ENCODE measurements around the gene TIAM2. TPM values are rescaled to one million over a fixed set of nuclear protein-coding genes. Genes with fewer than 3 reads are reported as not detected.

TIAM2 gene
- total and polyA plus RNA-seq, 12 donors: 4.3 to 22.5 (median 11.8) TPM

DNA sequence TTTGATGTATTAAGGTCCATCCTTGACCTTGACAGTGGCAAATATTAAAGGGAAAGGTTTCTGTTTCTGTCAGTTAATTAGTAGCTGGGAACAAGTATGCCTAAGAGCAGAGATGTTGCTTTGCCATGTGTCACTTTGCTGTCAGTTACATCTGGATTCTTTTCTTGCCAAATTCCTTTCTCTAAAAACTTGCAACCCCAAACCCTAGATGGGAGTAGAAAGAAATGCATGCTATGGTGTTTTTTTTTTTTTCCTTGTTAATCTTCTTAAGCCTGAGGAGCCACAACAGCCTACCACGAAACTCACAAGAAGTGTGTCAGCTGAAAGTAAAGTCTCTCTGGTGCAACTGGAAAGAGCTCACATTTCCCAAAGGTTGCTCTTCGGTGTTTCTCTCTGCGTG is 250.7 kb downstream of the TIAM2 start:
- Histone ChIP-seq H3K4me1 (peaks cover 0 to 12% (median 5%) of the 10 kb centered on the region in 9 donors), H3K9me3 (no peaks in the 10 kb centered on the region), H3K27me3 (no peaks in the 10 kb centered on the region), H3K36me3 (peaks cover 0 to 23% (median 0%) of the 10 kb centered on the region in 9 donors), H3K27ac (no peak overlapping the region), H3K4me3 (no peak overlapping the region)
- intact Hi-C loops (cut with DNase I): loop anchor here in 6 of 10 donors (5.0 to 10.0 kb wide), 5 partner anchors 44 to 371 kb away; no protein-coding TSS in a partner anchor
- DNase-seq: no peak
- WGBS, 2 donors: 84 to 96% methylated on average over 3 of the region's 3 CpGs
- no peak for ATAC-seq
- TF ChIP-seq, protein P1, sequence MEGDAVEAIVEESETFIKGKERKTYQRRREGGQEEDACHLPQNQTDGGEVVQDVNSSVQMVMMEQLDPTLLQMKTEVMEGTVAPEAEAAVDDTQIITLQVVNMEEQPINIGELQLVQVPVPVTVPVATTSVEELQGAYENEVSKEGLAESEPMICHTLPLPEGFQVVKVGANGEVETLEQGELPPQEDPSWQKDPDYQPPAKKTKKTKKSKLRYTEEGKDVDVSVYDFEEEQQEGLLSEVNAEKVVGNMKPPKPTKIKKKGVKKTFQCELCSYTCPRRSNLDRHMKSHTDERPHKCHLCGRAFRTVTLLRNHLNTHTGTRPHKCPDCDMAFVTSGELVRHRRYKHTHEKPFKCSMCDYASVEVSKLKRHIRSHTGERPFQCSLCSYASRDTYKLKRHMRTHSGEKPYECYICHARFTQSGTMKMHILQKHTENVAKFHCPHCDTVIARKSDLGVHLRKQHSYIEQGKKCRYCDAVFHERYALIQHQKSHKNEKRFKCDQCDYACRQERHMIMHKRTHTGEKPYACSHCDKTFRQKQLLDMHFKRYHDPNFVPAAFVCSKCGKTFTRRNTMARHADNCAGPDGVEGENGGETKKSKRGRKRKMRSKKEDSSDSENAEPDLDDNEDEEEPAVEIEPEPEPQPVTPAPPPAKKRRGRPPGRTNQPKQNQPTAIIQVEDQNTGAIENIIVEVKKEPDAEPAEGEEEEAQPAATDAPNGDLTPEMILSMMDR (IDR thresholded peaks at IDR 0.05): no peak

DNA sequence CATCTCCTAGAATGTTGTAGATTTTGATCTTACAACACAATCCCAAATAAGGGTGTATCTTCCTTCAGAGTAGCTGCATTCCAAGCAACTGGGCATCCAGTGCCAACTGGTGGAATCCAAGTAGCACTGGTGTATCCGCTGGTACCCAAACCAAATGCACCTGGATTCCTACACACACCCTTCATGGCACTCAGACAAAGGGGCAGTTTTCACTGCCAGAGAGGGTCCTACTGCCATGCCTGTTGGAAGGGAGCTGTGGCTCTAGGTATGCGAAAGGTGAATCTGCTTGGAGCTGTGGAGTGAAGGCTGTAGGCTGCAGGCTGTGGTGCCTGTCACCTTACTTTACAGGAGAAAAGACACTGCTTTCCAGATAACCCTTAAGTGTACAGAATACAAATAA is 251.7 kb downstream of the TIAM2 start:
- TF ChIP-seq, protein P1 (IDR thresholded peaks at IDR 0.05): no peak
- Histone ChIP-seq H3K27me3 (no peaks in the 10 kb centered on the region), H3K9me3 (no peaks in the 10 kb centered on the region), H3K4me1 (peaks cover 0 to 22% (median 5%) of the 10 kb centered on the region in 9 donors), H3K4me3 (no peak overlapping the region), H3K36me3 (peaks cover 0 to 31% (median 2%) of the 10 kb centered on the region in 9 donors), H3K27ac (no peak overlapping the region)
- DNase-seq (no peak), ATAC-seq (no peak)
- WGBS, 2 donors: 95 to 100% methylated on average over 2 of the region's 2 CpGs
- intact Hi-C loops (cut with DNase I): loop anchor here in 6 of 10 donors (5.0 to 10.0 kb wide), 5 partner anchors 45 to 372 kb away; no protein-coding TSS in a partner anchor

DNA sequence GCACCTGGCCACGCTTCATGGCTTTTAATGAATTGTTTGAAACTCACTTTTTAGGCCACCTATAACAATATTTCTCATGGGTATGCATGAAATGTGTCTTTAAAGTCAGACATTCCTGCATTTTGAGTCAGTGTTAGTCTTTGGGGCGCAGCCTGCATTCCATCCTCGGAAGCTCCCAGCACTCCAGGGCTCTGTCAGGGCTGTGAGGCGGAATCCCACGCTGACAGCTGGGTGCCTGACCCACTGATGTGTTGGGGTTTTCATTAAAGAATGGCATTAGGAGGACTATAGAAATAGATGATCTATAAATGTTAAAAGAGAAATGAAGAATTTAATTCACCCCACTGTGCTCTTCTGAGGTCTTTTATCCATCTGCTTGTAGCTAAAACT is 252.5 kb downstream of the TIAM2 start:
- intact Hi-C loops (cut with DNase I): loop anchor here in 9 of 10 donors (1.0 to 10.0 kb wide), 9 partner anchors 45 to 373 kb away; no protein-coding TSS in a partner anchor
- DNase-seq (no peak), ATAC-seq (no peak)
- 94% methylated on average over 5 of the region's 5 CpGs for WGBS, 2 donors
- Histone ChIP-seq H3K27ac (no peak overlapping the region), H3K27me3 (no peaks in the 10 kb centered on the region), H3K4me3 (no peak overlapping the region), H3K36me3 (peaks cover 0 to 39% (median 9%) of the 10 kb centered on the region in 9 donors), H3K9me3 (no peaks in the 10 kb centered on the region), H3K4me1 (peaks cover 0 to 24% (median 5%) of the 10 kb centered on the region in 9 donors)
- TF ChIP-seq, protein P1 (IDR thresholded peaks at IDR 0.05): no peak

DNA sequence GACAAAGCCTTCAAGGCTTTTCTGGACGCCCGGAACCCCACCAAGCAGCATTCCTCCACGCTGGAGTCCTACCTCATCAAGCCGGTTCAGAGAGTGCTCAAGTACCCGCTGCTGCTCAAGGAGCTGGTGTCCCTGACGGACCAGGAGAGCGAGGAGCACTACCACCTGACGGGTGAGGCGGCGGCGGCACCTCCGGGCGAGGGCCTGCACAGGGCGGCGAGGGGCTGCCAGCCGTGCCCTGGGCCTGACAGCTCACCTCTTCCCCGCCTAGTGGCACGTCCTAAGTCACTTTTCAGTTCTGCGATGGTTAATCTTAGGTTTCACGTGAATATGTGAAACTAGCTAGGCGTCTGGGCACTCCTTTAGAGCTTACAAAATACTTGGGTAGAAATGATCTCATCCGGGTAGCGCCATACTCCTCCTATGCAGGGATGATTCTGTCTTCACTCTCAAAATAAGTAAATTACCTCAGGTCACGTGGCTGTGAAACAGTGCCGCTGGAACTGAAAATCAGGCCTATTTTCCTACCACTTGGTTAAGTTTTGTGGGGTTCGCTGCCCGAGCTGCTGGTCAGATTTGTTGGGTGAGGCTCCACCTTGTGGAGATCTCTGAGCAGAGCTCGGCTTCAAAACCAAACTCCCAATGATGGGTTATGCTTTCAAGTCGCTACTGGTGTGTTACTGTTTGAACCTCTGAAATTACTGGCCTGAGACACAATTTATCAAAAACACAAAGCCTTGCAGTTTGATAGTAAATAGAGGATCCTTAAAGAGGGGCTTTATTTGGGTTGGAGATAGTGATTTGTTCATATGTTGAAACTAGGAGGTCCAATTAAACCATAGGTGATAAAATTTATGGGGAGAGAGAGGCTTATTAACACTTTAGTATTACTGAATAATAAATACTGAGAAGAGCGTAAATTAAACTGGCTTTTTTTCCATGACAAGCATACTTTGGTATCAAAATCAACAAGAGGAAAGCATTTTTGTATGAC is 253.2 kb downstream of the TIAM2 start:
- TF ChIP-seq, protein P1 (IDR thresholded peaks at IDR 0.05): peak in 8 of 9 donors; percentile 8 to 78 (median 64)
- 82% methylated on average over 30 of the region's 30 CpGs for WGBS, 2 donors

More for the DNA sequence above, 253.2 kb downstream of the TIAM2 start:
- no peaks in the 10 kb centered on the region for H3K27me3 ChIP-seq
- H3K36me3 ChIP-seq: peaks cover 0 to 46% (median 10%) of the 10 kb centered on the region in 9 donors
- H3K27ac ChIP-seq: peak overlapping the region in 1 of 10 donors; percentile 2
- DNase-seq: no peak
- peak; percentile 28 to 65 (median 49) for ATAC-seq
- H3K4me3 ChIP-seq: no peak overlapping the region
- peaks cover 0 to 29% (median 9%) of the 10 kb centered on the region in 9 donors for H3K4me1 ChIP-seq
- H3K9me3 ChIP-seq: no peaks in the 10 kb centered on the region
- intact Hi-C loops (cut with DNase I): loop anchor here in 9 of 10 donors (1.0 to 10.0 kb wide), 9 partner anchors 46 to 374 kb away; no protein-coding TSS in a partner anchor
